Omental fat pad (tissue), 4 donors: ENCODE data around the gene PI4K2A. TPM values are rescaled to one million over a fixed set of nuclear protein-coding genes. Genes with fewer than 3 reads are reported as not detected.

ENCODE experiments used
- ATAC-seq: fragments of 150-250 bp; one replicate; pipeline ENCODE4 v1.9.1; 2016; ENCODE audit warnings: mild to moderate bottlenecking, moderate library complexity; ENCODE audit not compliant: low FRiP score
- DNase-seq: peaks from one replicate; pipeline ENCODE4 v3.0.0-alpha.2; 2019; ENCODE audit warnings: low spot score
- total RNA-seq, 4 donors: library from RNA; depleted of rRNA; stranded (reverse); fragments of >200 nt; gene quantifications; one replicate each; pipeline ENCODE4 v1.1.0, GENCODE V29; 2016
- TF ChIP-seq, protein P1 (sequence below), 3 donors: fragments of 450-650 bp; IDR thresholded peaks; one replicate each; pipeline ENCODE4 v1.5.1; 2016 to 2017; ENCODE audit warnings: antibody characterized with exemption in 3 of 3, mild to moderate bottlenecking in 3 of 3, moderate library complexity in 2 of 3

Gene PI4K2A
- total RNA-seq, 4 donors from 2014 or later: 11.7 to 33.9 (median 17.8) TPM

DNA sequence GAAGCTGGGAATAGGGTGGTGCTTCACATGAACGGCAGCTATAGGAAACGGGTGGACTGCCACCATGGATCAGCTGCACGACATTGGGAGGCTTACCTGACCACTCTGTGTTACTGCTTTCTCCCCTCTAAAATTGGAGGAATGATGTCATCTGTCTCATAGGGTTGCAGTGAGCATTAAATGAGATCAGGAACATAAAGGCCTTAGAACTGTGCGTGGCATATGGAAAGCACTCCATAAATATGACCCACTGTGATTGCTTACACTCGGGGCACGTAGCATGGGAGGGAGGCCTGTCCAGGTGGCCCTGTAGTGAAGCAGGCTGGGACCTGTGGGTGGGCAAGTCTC is 41.2 kb upstream of the PI4K2A start:
- ATAC-seq (no peak), DNase-seq (no peak)
- TF ChIP-seq, protein P1, sequence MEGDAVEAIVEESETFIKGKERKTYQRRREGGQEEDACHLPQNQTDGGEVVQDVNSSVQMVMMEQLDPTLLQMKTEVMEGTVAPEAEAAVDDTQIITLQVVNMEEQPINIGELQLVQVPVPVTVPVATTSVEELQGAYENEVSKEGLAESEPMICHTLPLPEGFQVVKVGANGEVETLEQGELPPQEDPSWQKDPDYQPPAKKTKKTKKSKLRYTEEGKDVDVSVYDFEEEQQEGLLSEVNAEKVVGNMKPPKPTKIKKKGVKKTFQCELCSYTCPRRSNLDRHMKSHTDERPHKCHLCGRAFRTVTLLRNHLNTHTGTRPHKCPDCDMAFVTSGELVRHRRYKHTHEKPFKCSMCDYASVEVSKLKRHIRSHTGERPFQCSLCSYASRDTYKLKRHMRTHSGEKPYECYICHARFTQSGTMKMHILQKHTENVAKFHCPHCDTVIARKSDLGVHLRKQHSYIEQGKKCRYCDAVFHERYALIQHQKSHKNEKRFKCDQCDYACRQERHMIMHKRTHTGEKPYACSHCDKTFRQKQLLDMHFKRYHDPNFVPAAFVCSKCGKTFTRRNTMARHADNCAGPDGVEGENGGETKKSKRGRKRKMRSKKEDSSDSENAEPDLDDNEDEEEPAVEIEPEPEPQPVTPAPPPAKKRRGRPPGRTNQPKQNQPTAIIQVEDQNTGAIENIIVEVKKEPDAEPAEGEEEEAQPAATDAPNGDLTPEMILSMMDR (IDR thresholded peaks at IDR 0.05): no peak

DNA sequence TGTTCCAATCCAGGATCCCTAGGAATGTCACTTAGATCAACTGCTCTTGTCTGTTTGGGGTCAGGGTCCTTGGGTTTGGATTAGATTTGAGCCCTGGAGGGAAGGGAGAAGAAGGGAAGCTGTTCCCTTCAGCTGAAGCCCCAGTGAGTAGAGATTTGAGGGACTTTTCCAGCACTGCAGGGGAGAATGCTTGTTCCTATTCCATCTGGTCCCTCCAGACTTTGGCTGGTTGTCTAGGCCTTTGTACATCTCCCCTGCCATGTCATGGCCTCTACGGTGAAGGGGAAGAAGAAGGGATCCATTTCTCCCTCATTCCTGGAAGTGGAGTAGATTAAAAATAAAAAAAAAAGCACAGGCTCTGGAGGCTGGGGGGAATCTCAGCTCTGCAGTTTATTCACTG is 39.9 kb upstream of the PI4K2A start:
- ATAC-seq (no peak), DNase-seq (no peak)
- TF ChIP-seq, protein P1 (IDR thresholded peaks at IDR 0.05): no peak

- no peak for ATAC-seq
- DNase-seq: no peak
- TF ChIP-seq, protein P1 (IDR thresholded peaks at IDR 0.05): no peak
Measured at GRCh38 chr10:97601268-97602215, 38.9 kb upstream of the PI4K2A start.

- DNase-seq (no peak), ATAC-seq (no peak)
Measured at GRCh38 chr10:97607095-97607636, 33.3 kb upstream of the PI4K2A start.

GRCh38 chr10:97608991-97609561 is 31.4 kb upstream of the PI4K2A start:
- ATAC-seq: no peak
- TF ChIP-seq, protein P1 (IDR thresholded peaks at IDR 0.05): no peak
- DNase-seq: no peak

More at GRCh38 chr10:97607095-97607636, 33.3 kb upstream of the PI4K2A start:
- TF ChIP-seq, protein P1 (IDR thresholded peaks at IDR 0.05): no peak

- TF ChIP-seq, protein P1 (IDR thresholded peaks at IDR 0.05): no peak
- DNase-seq: no peak
- ATAC-seq: no peak
Measured at GRCh38 chr10:97611473-97611872, 29.0 kb upstream of the PI4K2A start.
